HL-60/S4 (cell line): ENCODE measurements around the gene DFFB.
"Not testable (repeated sequence)": the region's sequence is repeated elsewhere in the genome, so short reads cannot be mapped to it uniquely, and the experiment has no call there.

Experiments
- in situ Hi-C: fragments of 300-500 bp; cut with MboI; formaldehyde crosslinking; loops from 2 replicates; pipeline ENCODE4 v1.14.3; 2022; ENCODE audit warnings: low sequenced_read_pairs

Gene DFFB, protein sequence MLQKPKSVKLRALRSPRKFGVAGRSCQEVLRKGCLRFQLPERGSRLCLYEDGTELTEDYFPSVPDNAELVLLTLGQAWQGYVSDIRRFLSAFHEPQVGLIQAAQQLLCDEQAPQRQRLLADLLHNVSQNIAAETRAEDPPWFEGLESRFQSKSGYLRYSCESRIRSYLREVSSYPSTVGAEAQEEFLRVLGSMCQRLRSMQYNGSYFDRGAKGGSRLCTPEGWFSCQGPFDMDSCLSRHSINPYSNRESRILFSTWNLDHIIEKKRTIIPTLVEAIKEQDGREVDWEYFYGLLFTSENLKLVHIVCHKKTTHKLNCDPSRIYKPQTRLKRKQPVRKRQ

DNA sequence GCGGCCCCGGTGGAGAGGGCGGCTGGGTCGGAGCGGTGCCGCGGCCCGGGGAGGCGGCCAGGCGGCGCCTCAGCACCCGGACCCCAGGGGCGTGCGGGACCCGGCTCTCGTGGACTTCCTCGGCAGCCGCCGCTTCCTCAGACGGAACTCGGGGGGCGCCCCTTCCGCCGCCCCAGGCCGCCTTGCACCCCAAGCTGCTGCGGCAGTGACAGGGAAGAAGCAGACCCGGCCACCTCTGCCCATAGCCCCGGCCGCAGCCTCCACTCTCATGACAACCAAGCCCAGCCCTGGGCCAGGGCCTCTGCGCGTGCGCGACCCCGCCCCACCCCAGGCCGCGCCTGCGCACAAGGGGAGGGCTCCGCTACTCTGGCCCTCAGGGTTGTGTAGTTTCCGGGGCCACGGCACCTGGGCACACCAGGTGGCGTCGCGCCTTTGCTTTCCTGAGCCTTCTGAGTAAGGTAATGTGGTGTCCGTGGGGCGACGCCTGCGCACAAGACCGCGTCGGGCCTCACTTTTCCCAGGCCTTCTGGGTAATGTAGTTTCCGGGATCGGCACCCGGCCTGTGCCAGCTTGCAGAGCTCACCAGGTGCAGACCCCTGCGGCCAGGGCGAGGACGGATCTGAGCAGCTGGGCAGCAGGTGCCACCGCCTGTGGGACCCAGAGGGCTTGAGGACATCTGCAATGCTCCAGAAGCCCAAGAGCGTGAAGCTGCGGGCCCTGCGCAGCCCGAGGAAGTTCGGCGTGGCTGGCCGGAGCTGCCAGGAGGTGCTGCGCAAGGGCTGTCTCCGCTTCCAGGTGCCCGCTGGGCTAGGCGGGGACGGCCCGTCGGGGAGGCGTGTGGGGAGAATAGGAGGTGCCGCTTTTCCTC is at the start of gene DFFB, which contains the start of gene CEP104:
Gene DFFB, plus strand, starts transcription at position 554 of the 868 bp plus-strand sequence. Its CDS starts 128 bp downstream, at position 682.
Gene CEP104, minus strand, starts transcription at position 289 of the 868 bp plus-strand sequence. CDS start 4,804 bp downstream, outside the sequence.
- in situ Hi-C loops = no loop called here

DNA sequence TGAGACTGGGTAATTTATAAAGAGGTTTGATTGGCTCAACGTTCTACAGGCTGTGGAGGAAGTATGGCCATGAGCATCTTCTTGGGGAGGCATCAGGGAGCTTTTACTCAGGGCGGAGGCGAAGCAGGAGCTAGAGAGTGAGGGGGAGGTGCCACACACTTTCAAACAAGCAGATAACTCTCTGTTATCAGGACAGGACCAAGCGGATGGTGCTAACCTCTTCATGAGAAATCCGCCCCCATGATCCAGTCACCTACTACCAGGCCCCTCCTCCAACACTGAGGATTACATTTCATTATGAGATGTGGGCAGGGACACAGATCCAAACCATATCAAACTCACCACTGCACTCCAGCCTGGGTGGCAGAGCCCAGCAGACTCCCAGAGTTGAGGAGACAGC is 49.5 kb upstream of the DFFB start:
- in situ Hi-C loops = no loop called here

DNA sequence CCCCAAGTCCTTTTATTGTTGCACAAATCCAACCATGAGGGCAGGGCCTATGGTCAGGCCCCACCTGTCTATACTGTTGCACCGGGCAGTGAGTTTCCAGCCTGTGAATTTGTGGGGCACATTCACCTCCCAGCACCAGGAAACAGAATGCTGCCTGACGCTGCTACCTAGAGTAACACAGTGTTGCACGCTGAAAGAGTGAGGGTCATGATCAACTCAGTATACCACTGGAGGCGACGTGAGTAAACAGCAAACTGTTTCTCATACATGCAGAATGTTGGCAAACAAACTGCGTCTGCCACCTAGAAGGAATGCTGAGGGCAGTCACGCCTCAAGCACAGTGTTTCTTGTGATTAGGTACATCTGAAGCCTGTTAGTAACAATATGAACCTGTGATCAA is 47.6 kb upstream of the DFFB start:
- in situ Hi-C loops = no loop called here

DNA sequence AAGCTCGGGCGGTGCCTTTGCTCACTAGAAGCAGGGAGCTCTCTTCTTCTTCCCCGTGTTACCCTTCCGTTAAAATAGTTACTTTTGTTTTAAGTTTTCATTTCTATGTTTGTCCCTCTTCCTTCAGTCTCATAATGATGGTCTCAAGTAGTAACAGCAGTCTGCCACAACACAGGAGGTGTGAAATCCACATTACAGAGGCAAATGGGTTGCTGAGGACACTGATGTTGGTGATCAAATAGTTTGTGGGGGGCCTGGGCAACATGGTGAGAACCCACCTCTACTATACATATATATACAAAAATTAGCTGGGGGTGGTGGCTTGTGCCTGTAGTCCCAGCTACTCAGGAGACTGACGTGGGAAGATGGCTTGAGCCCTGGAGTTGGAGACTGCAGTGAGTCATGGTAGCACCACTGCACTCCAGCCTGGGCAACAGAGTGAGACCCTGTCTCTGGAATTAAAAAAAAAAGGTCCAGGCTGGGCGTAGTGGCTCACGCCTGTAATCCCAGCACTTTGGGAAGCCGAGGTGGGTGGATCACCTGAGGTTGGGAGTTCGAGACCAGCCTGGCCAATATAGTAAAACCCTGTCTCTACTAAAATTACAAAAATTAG is 47.0 kb upstream of the DFFB start:
- in situ Hi-C loops = not testable (repeated sequence)

DNA sequence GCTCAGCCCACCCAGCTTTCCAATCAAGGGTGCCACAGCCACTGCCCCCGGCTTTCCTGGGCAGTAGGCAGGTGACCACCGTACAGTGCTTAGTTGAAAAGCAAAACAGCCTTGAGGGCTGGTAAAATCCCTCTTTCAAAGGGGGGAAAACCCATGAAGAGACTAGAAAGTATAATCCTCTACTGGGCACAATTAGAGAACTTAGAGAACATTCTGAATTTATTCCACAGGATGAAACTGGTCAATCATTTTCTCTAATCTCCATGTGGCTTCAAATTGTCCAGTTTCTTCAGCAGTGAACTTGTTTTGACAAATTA is 45.7 kb upstream of the DFFB start:
- in situ Hi-C loops = no loop called here

DNA sequence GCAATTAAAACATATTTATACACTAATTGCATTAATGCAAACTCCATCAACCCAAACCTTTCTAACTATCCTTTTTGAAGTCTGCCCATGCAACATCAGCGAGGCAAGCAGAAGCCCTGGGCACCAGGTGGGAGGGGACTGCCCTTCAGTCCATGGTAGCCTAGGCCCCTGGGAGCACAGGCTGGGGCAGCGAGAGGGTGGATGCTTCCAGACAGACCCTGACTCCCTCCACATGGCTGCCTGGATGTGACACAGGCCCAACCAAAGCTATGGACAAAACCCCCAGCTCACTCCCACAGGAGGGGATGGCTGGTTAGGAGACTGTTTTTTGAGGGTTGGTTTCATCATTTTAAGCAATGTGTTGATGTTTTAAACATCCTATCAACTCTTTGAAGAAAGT is 43.2 kb upstream of the DFFB start:
- in situ Hi-C loops = no loop called here

DNA sequence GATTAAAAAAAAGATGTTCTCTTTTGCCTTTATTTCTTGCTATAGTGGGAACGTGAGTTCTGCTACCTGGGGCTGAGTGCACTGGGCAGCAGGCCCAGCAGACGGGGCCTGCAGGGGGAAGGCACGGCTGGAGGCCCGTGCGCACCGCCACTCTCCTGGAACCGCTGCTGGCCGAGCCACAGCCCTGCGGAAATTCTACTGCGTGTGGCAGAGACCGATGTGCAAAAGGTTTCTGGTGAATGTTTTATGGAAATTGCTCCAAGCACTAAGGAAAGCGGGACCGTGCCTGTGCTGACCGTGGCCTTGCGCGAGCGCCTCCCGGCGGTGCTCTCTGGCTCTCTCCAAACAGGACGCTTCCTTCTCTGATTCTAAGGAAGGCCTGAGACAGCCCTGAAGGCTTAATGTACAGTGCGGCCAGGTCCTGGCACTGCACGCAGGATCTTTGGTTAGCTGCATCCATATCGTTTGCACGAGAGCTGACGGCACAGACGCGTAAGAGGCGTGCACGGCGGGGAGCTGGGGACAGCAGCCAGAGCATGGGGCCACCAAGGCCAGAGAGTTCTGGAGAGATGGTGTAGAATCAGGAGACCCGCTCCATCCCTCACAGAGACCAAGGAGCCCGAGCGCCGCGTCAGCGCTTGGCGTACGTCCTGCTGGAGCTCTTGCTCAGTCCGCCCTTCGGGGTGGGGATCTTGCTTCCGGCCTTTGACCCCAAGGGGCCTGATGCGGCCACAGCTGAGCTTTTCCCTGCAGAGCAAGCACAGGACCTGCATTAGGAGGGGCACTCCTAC is 42.3 kb upstream of the DFFB start:
- in situ Hi-C loops = no loop called here

DNA sequence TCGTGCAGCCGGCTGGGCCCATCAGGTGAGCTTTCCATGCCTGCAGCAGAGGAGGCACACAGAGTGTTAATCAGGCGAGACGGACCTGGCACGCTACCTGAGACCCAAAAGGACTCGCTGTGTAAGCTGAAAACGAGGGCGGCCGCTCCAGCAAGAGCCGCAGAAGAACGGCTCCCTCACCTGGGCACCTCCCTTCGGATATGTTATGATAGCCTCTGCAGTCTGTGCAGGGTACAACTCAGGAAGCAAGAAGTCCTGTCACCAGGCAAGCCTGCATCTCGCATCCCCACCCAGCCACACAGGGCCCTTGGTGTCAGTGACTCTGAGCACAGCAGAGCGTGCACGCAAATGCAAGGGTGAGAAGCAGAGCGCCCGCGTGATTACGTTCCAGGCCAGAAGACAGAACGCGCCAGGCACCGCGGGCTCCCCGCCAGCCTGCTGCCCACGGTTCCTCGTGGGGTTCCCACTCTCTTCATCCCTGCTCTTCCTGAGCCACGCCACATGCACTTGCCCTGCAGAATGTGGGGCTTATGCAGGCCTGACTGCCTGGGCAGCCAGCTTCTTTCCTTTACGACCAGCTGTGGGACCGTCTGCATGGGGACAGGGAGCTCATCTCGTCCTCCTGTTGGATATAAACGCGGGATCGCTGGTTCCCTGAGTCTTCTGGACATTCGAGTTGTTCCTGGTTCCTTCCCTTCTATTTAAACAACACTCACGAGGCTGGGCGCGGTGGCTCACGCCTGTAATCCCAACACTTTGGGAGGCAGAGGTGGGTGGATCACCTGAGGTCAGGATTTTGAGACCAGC is 40.7 kb upstream of the DFFB start:
- in situ Hi-C loops = no loop called here

DNA sequence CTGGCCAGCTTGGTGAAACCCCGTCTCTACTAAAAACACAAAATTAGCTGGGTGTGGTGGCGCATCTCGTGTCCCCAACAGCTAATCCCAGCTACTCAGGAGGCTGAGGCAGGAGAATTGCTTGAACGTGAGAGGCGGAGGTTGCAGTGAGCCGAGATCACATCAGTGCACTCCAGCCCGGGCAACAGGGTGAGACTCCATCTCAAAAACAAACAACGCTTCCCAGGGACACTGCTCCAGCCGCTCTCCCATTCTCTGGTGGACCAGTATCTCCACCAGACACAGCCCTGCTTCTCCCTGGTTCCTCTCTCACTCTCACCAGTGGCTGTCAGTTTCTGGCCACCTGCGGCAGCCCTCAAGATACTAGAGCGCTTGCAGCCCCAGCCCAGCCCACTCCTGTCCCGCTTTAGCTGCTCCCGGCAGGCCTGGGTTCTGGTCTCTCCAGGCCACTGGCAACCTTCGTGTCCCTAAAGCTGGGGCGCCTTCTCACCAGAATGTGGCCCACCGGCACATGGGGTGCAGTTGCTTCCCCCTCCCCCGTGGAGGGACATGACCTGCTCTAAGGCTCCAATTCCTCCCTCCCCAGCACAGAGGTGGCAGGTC is 40.0 kb upstream of the DFFB start:
- in situ Hi-C loops = no loop called here

DNA sequence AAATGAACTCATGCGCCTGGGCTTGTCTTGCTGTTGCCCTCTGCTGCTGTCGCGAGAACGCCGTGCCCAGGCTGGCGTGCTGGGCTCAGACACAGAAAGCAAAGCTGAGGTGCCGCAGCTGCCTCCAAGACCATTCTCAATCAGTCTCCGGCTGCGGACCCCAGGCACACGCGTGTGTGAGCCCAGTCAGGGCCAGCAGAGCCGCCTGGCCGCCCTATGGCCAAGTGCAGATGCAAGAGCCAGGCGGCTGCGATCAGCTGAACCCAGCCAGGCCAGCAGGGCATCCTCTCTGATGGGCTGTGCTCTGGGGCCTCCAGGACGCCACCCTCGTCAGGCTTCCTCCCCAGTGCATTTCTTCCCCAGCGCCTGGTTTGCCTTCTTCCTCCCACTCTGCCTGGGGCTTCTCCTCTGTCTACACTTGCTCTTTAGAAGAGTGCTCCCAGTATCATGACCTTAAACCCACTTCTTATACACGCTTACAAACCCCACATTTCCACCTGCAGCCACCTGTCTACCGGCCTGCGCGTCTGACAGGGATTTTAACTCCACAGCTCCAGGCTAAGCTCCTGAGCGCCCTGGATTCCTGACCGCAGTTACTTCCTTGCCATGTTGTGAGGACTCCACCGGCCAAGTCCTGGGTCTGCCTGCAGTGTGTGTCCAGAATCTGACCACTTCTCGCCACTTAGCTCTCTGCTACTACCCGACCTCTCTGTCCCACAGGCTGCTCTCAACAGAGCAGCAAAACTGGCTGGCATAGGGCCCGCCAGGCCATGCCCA is 39.3 kb upstream of the DFFB start:
- in situ Hi-C loops = no loop called here

DNA sequence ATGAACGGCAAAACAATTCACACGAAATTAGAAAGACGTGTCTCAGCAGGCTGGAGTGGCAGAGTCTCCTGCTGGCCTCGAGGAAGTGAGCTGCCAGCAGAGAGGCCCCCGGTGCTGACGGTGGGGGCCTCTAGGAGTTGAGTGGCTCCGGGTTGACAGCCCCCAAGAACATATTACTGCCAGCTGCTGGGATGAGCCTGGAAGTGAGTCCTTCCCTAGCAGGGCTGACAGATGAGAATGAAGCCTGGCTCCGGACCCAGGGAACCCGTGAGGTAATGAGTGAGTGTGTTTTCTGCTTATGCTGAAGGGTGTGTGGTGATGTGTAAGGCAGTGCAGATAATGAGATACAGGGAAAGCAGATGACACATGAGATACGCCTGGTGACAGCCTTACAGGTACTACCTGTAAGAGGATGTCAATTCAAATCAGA is 37.5 kb upstream of the DFFB start:
- in situ Hi-C loops = no loop called here

DNA sequence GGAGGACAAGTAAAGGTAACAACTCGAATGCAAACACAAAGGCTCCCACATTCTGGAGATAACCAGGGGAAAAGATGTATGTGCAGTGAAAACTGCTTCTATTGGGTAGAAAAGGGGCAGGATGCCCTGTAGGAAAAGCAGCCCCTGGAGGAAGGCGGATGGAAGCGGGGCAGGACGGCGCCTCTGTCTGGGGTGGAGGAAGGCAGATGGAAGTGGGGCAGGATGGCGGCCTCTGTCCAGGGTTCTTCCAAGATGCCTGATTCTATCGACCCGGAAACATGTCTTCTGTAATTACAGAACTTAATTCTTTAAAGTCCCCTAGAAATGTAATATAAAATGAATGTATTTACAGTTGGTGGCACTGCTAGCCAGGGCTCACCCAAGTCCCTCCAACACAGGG is 37.0 kb upstream of the DFFB start:
- in situ Hi-C loops = no loop called here

DNA sequence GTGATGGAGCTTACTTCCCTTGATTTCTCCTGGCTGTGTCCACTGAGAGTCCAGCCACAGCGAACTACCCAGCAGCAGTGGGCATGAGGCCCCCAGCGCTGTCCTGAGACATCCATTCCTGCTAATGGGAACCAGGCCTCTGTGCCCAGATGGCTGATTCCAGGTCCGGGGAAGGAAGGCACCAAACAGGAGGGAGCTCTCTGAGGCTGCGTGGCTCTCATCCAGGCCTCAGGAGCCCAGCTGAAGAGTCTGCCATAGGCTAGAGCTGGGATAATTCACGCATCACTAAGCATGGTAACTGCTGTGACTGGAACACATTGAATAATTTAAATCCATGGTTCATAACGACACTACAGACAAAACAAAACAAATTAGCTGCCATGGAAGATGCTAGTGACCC is 36.3 kb upstream of the DFFB start:
- in situ Hi-C loops = no loop called here

DNA sequence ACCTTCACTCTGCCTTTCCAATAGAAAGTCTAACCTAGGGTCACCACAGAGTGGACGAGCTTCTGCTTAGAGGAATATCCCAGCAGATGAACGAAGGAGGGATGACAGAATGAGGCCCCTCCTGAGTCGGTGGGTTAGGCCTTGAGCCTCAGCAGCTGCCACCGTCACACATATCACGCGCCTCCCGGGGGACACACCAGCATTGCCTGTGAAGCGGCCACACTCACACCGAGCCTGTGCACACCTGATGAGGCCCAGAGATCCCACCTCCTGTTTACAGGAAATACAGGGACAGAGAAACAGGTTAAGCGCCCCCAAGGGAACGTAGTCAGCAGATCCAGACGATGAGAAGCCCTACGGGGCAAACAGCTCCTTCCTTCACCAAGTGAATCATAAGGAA is 35.8 kb upstream of the DFFB start:
- in situ Hi-C loops = no loop called here

DNA sequence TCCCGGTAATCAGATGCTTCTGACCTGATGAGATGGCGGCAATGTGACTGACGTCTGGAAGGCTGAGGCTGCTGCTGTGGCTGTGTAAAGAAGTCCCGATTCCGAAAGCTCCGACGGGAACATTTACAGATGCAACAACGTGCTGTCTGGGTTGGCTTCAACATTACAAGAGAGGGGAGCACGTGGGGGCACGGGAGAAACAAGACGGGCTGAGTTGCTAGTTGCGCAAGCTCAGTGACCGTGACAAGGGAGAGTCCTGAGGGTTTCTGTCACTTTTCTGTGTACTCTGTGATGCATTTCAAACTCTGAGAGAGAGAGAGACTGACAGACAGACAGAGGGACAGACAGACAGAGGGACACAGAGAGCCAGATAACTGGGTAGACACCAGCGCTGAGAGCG is 35.4 kb upstream of the DFFB start:
- in situ Hi-C loops = no loop called here

DNA sequence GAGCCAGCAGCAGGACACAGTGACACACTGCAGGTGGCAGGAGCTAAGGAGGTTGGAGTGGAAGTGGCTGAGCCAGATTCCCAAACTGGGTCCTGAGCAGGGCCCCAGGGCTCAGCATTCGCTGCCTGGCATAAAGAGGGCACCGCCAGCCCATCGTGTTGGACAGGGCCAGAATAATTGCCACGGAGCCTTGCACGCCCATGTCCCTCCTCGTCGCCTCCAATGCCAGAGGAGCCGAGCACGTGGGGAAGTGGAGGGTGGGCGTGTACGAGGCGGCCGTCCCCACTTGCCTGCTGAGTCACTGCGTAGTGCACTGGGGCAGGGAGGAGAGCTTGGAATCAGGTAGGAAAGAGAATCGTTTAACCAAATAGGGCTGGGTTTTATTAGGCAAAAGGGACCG is 34.9 kb upstream of the DFFB start:
- in situ Hi-C loops = no loop called here

DNA sequence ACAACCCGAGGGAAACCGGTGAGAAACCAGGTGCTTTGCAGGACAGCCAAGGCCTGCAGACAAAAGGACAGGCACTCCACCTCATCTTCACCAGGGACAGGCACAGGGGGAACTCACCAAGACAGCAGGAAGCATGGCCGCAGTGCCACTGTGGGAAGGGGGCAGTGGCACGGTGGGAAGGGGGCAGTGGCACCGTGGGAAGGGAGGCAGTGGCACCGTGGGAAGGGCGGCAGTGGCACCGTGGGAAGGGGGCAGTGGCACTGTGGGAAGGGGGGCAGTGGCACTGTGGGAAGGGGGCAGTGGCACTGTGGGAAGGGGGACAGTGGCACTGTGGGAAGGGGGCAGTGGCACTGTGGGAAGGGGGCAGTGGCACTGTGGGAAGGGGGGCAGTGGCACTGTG is 32.6 kb upstream of the DFFB start:
- in situ Hi-C loops = no loop called here

DNA sequence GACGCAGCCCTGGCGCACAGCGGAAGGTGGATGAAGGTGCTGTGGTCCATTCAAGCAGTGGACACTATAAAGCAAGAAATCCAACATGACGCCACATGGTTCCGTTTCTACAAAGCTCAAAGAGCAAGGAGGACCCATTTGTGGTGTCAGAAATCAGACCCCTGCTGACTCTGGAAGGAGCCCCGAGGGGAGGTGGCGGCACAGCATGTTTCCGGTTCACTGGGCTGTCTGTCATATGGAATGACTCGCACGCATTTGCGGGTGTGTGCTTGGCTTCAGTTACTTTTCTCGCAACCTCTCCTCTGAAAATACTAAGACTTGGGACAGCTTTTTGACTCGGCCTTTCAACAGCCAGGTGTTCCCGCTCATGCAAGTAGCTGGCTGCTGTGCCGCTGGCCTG is 31.9 kb upstream of the DFFB start:
- in situ Hi-C loops = no loop called here

DNA sequence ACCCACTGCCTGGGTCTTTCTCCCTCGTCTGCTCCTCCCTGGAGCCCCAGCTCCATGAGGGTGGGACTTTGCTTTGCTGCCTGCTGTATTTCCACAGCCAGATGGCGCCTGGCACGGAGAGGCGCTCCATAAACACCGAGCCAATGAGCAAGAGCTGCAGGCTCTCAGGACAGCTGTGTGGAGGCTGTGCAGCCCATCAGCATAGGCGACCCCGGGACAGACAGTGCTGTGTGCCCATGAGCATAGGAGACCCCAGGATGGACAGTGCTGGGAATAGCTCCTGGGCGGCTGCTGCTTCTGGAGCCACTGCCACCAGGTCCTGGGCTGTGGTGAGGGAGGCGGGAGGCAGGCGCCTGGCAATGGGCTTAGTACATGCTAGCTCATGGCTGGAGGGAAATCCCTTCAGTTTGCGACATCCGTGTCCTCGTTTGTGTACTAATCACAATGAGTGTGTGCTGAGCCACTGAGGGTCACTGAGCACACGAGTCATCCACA is 29.4 kb upstream of the DFFB start:
- in situ Hi-C loops = no loop called here
